Tibial nerve (tissue), 4 donors: ENCODE results near the gene YLPM1. TPM values are rescaled to one million over a fixed set of nuclear protein-coding genes. Genes with fewer than 3 reads are reported as not detected.
A peak's percentile ranks its signal among the peaks of the same experiment; 100 is the strongest.

ENCODE experiments used
- DNase-seq, 2 donors: peaks; one replicate each; pipeline ENCODE4 v3.0.0-alpha.2; 2019; ENCODE audit warnings: low spot score in 2 of 2
- H3K27ac ChIP-seq, 4 donors: fragments of 200-600 bp; sonication (generic) in 3 of 4; one replicate each; pipeline ENCODE4 v1.5.1; 2017 to 2019; ENCODE audit warnings: mild to moderate bottlenecking in 1 of 4
- H3K27me3 ChIP-seq, 2 donors: fragments of 200-600 bp; sonication (generic) in 1 of 2; one replicate each; pipeline versions ENCODE4 v1.5.1 to v1.6.0; 2017 to 2019
- H3K36me3 ChIP-seq, 3 donors: fragments of 200-600 bp; sonication (generic); one replicate each; pipeline ENCODE4 v1.5.1; 2018 to 2019
- H3K4me1 ChIP-seq, 4 donors: fragments of 200-600 bp; sonication (generic) in 3 of 4; one replicate each; pipeline ENCODE4 v1.5.1; 2017 to 2019
- H3K4me3 ChIP-seq, 4 donors: fragments of 200-600 bp; sonication (generic) in 3 of 4; one replicate each; pipeline ENCODE4 v1.5.1; 2017 to 2019; ENCODE audit warnings: mild to moderate bottlenecking in 1 of 4, moderate library complexity in 1 of 4
- H3K9me3 ChIP-seq, 4 donors: fragments of 200-600 bp; sonication (generic) in 3 of 4; one replicate each; pipeline ENCODE4 v1.5.1; 2017 to 2019
- CTCF ChIP-seq, 5 experiments: fragments of 200-600 bp in 3 of 5; fragments of 450-650 bp in 2 of 5; sonication (generic) in 3 of 5; IDR thresholded peaks; one replicate each; pipeline ENCODE4 v1.5.1; 2016 to 2019; ENCODE audit warnings: antibody characterized with exemption in 5 of 5, mild to moderate bottlenecking in 3 of 5, moderate library complexity in 2 of 5
- EP300 ChIP-seq, 2 donors: sonication (generic); formaldehyde crosslinking; IDR thresholded peaks; one replicate each; pipeline ENCODE4 v1.6.1; 2017; ENCODE audit warnings: antibody characterized with exemption in 2 of 2, mild to moderate bottlenecking in 1 of 2
- POLR2A ChIP-seq, 2 donors: fragments of 450-650 bp; IDR thresholded peaks; one replicate each; pipeline ENCODE4 v1.6.1; 2017; ENCODE audit warnings: antibody characterized with exemption in 2 of 2, mild to moderate bottlenecking in 2 of 2, moderate library complexity in 2 of 2
- WGBS, 2 donors: methylation state at CpG; one replicate each; pipeline ENCODE4 v1.1.5; 2018; 5-methylcytosine and 5-hydroxymethylcytosine counted together
- total RNA-seq, 4 donors: library from RNA; depleted of rRNA; stranded (reverse); fragments of >200 nt; gene quantifications; one replicate each; pipeline ENCODE4 v1.1.0, GENCODE V29; 2016

Gene YLPM1
- total RNA-seq, 4 donors from 2014 or later, result 66.9 to 76.6 (median 72.1) TPM

GRCh38 chr14:74867673-74868072 lies 104.6 kb downstream of the YLPM1 start:
- no peaks in the 10 kb centered on the region for H3K27me3 ChIP-seq
- H3K36me3 ChIP-seq, result no peaks in the 10 kb centered on the region
- DNase-seq, result no peak
- no peak for TF ChIP-seq POLR2A (IDR thresholded peaks at IDR 0.05)
- no peak for TF ChIP-seq EP300 (IDR thresholded peaks at IDR 0.05)
- TF ChIP-seq CTCF (IDR thresholded peaks at IDR 0.05), result no peak
- peak overlapping the region in 3 of 4 donors; percentile 1 to 66 (median 25) for H3K27ac ChIP-seq
- H3K4me1 ChIP-seq, result peaks cover 0 to 10% (median 4%) of the 10 kb centered on the region in 4 donors
- no peaks in the 10 kb centered on the region for H3K9me3 ChIP-seq
- H3K4me3 ChIP-seq, result no peak overlapping the region
- WGBS, 2 donors, result 29 to 30% methylated on average over 5 of the region's 5 CpGs

- no peaks in the 10 kb centered on the region for H3K36me3 ChIP-seq
- no peak for DNase-seq
- H3K4me3 ChIP-seq, result no peak overlapping the region
- 93 to 95% methylated on average over 8 of the region's 8 CpGs for WGBS, 2 donors
- TF ChIP-seq CTCF (IDR thresholded peaks at IDR 0.05) (no peak), POLR2A (IDR thresholded peaks at IDR 0.05) (no peak), EP300 (IDR thresholded peaks at IDR 0.05) (no peak)
- no peaks in the 10 kb centered on the region for H3K9me3 ChIP-seq
- H3K27me3 ChIP-seq, result no peaks in the 10 kb centered on the region
- H3K27ac ChIP-seq, result no peak overlapping the region
- H3K4me1 ChIP-seq, result peaks cover 0 to 10% (median 4%) of the 10 kb centered on the region in 4 donors
Measured at GRCh38 chr14:74868739-74869138, 105.6 kb downstream of the YLPM1 start.

GRCh38 chr14:74871819-74872218 lies 108.7 kb downstream of the YLPM1 start:
- Histone ChIP-seq H3K9me3 (no peaks in the 10 kb centered on the region), H3K27me3 (no peaks in the 10 kb centered on the region), H3K27ac (no peak overlapping the region), H3K36me3 (no peaks in the 10 kb centered on the region), H3K4me3 (no peak overlapping the region), H3K4me1 (peaks cover 0 to 10% (median 4%) of the 10 kb centered on the region in 4 donors)
- TF ChIP-seq POLR2A (IDR thresholded peaks at IDR 0.05), result no peak
- no peak for TF ChIP-seq EP300 (IDR thresholded peaks at IDR 0.05)
- no peak for TF ChIP-seq CTCF (IDR thresholded peaks at IDR 0.05)
- 90 to 98% methylated on average over 4 of the region's 4 CpGs for WGBS, 2 donors
- DNase-seq, result no peak

GRCh38 chr14:74875204-74875603 lies 112.1 kb downstream of the YLPM1 start:
- Histone ChIP-seq H3K4me3 (no peak overlapping the region), H3K4me1 (no peaks in the 10 kb centered on the region), H3K27ac (no peak overlapping the region), H3K27me3 (no peaks in the 10 kb centered on the region), H3K36me3 (no peaks in the 10 kb centered on the region), H3K9me3 (no peaks in the 10 kb centered on the region)
- WGBS, 2 donors, result 88 to 91% methylated on average over 5 of the region's 5 CpGs
- DNase-seq, result no peak
- no peak for TF ChIP-seq EP300 (IDR thresholded peaks at IDR 0.05)
- TF ChIP-seq POLR2A (IDR thresholded peaks at IDR 0.05), result no peak

- Histone ChIP-seq H3K4me1 (peaks cover 0 to 5% (median 2%) of the 10 kb centered on the region in 4 donors), H3K27me3 (no peaks in the 10 kb centered on the region), H3K4me3 (no peak within 1 kb of the TSS), H3K9me3 (no peaks in the 10 kb centered on the region), H3K27ac (no peak within 1 kb of the TSS), H3K36me3 (no peaks in the 10 kb centered on the region)
- DNase-seq, result no peak
- WGBS, 2 donors, result 49 to 59% methylated on average over 11 to 13 of the region's 13 CpGs
- TF ChIP-seq POLR2A (IDR thresholded peaks at IDR 0.05), result no peak
- no peak for TF ChIP-seq CTCF (IDR thresholded peaks at IDR 0.05)
- no peak for TF ChIP-seq EP300 (IDR thresholded peaks at IDR 0.05)
Measured at GRCh38 chr14:74875941-74876913, 113.1 kb downstream of the YLPM1 start, which contains the start of gene PROX2. Gene PROX2, minus strand, starts transcription at chr14:74876145. Its CDS starts 12,311 bp downstream, at chr14:74863834.
